Astrocyte of the hippocampus (primary cell): ENCODE measurements around the gene KRTAP20-2.

ENCODE experiments used
- DNase-seq: peaks from one replicate; pipeline ENCODE4 v3.0.0; 2011; ENCODE audit warnings: low read depth, low spot score

Gene KRTAP20-2

GRCh38 chr21:30634906-30635305, at the start of gene KRTAP20-2:
KRTAP20-2 (plus strand) TSS chr21:30635206; CDS start chr21:30635264, 58 bp downstream.
- DNase-seq, result no peak

GRCh38 chr21:30590297-30590696, 44.7 kb upstream of the KRTAP20-2 start, which contains the start of gene KRTAP22-2:
KRTAP22-2 (minus strand) TSS chr21:30590397.
- no peak for DNase-seq

- no peak for DNase-seq
Observed at GRCh38 chr21:30592140-30592539, 42.9 kb upstream of the KRTAP20-2 start, which contains the start of gene KRTAP6-3. KRTAP6-3 (plus strand) TSS chr21:30592440; CDS start chr21:30592446, 6 bp downstream.

GRCh38 chr21:30598802-30599201, 36.2 kb upstream of the KRTAP20-2 start, which contains the start of gene KRTAP6-2:
KRTAP6-2 (minus strand) TSS chr21:30598902; CDS start chr21:30598874, 28 bp downstream.
- no peak for DNase-seq

- no peak for DNase-seq
Observed at GRCh38 chr21:30600787-30601186, 34.2 kb upstream of the KRTAP20-2 start, which contains the start of gene KRTAP22-1. KRTAP22-1 (plus strand) TSS chr21:30601087.

GRCh38 chr21:30605968-30606367, 29.0 kb upstream of the KRTAP20-2 start:
- DNase-seq, result no peak

GRCh38 chr21:30612132-30612531, 22.9 kb upstream of the KRTAP20-2 start:
- no peak for DNase-seq

- no peak for DNase-seq
Observed at GRCh38 chr21:30613836-30614235, 21.2 kb upstream of the KRTAP20-2 start, which contains the start of gene KRTAP6-1. KRTAP6-1 (minus strand) TSS chr21:30613930; CDS start chr21:30613904, 26 bp downstream.

- DNase-seq, result no peak
Observed at GRCh38 chr21:30615199-30615598, 19.8 kb upstream of the KRTAP20-2 start.

- no peak for DNase-seq
Observed at GRCh38 chr21:30616125-30616524, 18.9 kb upstream of the KRTAP20-2 start, which contains the start of gene KRTAP20-1. KRTAP20-1 (plus strand) TSS chr21:30616425; CDS start chr21:30616455, 30 bp downstream.

GRCh38 chr21:30620080-30620479, 14.9 kb upstream of the KRTAP20-2 start:
- DNase-seq, result no peak

GRCh38 chr21:30620522-30620921, 14.5 kb upstream of the KRTAP20-2 start, which contains the start of gene KRTAP20-4:
KRTAP20-4 (plus strand) TSS chr21:30620627.
- DNase-seq, result no peak

- DNase-seq, result no peak
Observed at GRCh38 chr21:30623362-30623761, 11.6 kb upstream of the KRTAP20-2 start.

- no peak for DNase-seq
Observed at GRCh38 chr21:30625449-30626165, 9.4 kb upstream of the KRTAP20-2 start.

GRCh38 chr21:30628109-30628508, 6.9 kb upstream of the KRTAP20-2 start:
- DNase-seq, result no peak

- no peak for DNase-seq
Observed at GRCh38 chr21:30629200-30629599, 5.8 kb upstream of the KRTAP20-2 start.

GRCh38 chr21:30638686-30639085, 3.7 kb downstream of the KRTAP20-2 start:
- no peak for DNase-seq

GRCh38 chr21:30642564-30642963, 7.6 kb downstream of the KRTAP20-2 start, which contains the start of gene KRTAP20-3:
KRTAP20-3 (plus strand) TSS chr21:30642864.
- DNase-seq, result no peak

- no peak for DNase-seq
Observed at GRCh38 chr21:30646904-30647414, 12.0 kb downstream of the KRTAP20-2 start.

GRCh38 chr21:30652891-30653290, 17.9 kb downstream of the KRTAP20-2 start:
- DNase-seq, result no peak

- no peak for DNase-seq
Observed at GRCh38 chr21:30668776-30669175, 33.8 kb downstream of the KRTAP20-2 start.

GRCh38 chr21:30672985-30673650, 38.1 kb downstream of the KRTAP20-2 start:
- no peak for DNase-seq
